ENCODE data around the gene NACA2. TPM values are rescaled to one million over a fixed set of nuclear protein-coding genes. Genes with fewer than 3 reads are reported as not detected.

Gene NACA2
- total and polyA plus RNA-seq, 2 of the 13 experiments (the other 11 are each of a cell fraction or from before 2014, with no cell fraction given) = 0.21 TPM; not detected in 1

- Histone ChIP-seq H4K20me1 (ENCODE audit: insufficient read depth, low read length) (no peaks in the 10 kb centered on the region), H3K9ac (ENCODE audit: insufficient read depth, low read depth, low read length) (peak overlapping the region; percentile 36; the same call in 1 of the 2 replicates), H3K4me2 (ENCODE audit: low read depth, low read length) (peak overlapping the region; percentile 85), H3K4me3 (replicated peaks in 1 of 3; ENCODE audit: insufficient read depth in 1 of 3, low read depth in 2 of 3, low read length in 3 of 3) (peak overlapping the region; percentile 14 to 51 (median 47); a peak in 4 of 6 replicates), H3K79me2 (ENCODE audit: insufficient read depth, low read length) (no peaks in the 10 kb centered on the region), H3K9me3 (ENCODE audit: low read length) (no peaks in the 10 kb centered on the region), H3K36me3 (replicated peaks in 1 of 2; ENCODE audit: control insufficient read depth in 1 of 2, insufficient read depth in 2 of 2, low read length in 2 of 2) (no peaks in the 10 kb centered on the region), H2AFZ (ENCODE audit: low read length) (peak overlapping the region; percentile 38), H3K4me1 (ENCODE audit: insufficient read depth, low read length) (peaks cover 59% of the 10 kb centered on the region), H3K27ac (ENCODE audit: extremely low read length, insufficient read depth, low read length) (no peak overlapping the region), H3K27me3 (ENCODE audit: control insufficient read depth in 1 of 2, insufficient read depth in 2 of 2, low read length in 2 of 2) (no peaks in the 10 kb centered on the region)
- DNase-seq (ENCODE audit: low spot score) (peak; percentile 57), FAIRE-seq (no peak), ATAC-seq (peak; percentile 95)
- BruUV-seq (replicated peaks) = no TSS peak
- intact Hi-C loops (cut with micrococcal nuclease; ENCODE audit: unreplicated experiment) = loop anchor here (1.0 to 10.0 kb wide), 2 partner anchors 168 to 605 kb away; no protein-coding TSS in a partner anchor
- under 1% methylated on average over 9 of the region's 9 CpGs for WGBS (ENCODE audit: low lambda C conversion rate)
- in situ Hi-C loops (cut with HindIII; ENCODE audit: extremely low pct_ligation_motif_present, low pct_unique_long_range_greater_than_20kb) = loop anchor here (5.0 to 10.0 kb wide), 2 partner anchors 168 to 605 kb away; no protein-coding TSS in a partner anchor
- CTCF ChIA-PET (ENCODE audit: low intra/inter-chr PET ratio, low total read pairs) = interaction anchor here (1.3 to 2.2 kb wide), 4 partner anchors 29 to 167 kb away, joined by 7 to 16 read pairs (median 8); no protein-coding TSS in a partner anchor
- POLR2A ChIA-PET = interaction anchor here (1.1 kb wide), 1 partner anchor 11 kb away, joined by 4 read pairs; no protein-coding TSS in a partner anchor
- TF ChIP-seq ZSCAN21 (CRISPR knock-in tag; IDR thresholded peaks at IDR 0.05; ENCODE audit: borderline replicate concordance) (no peak), ZNF577 (CRISPR knock-in tag; IDR thresholded peaks at IDR 0.05; ENCODE audit: borderline replicate concordance, low read depth) (no peak), ARNT (IDR thresholded peaks at IDR 0.05) (no peak), AHDC1 (CRISPR knock-in tag; IDR thresholded peaks at IDR 0.05; ENCODE audit: borderline replicate concordance) (no peak), HOXA3 (CRISPR knock-in tag; IDR thresholded peaks at IDR 0.05) (peak; percentile 45; the same call in 1 of the 2 replicates), KMT2A (CRISPR knock-in tag; IDR thresholded peaks at IDR 0.05) (peak; percentile 48; the same call in 1 of the 2 replicates), PLSCR1 (CRISPR knock-in tag; IDR thresholded peaks at IDR 0.05; ENCODE audit: borderline replicate concordance) (no peak), ZNF142 (CRISPR knock-in tag; IDR thresholded peaks at IDR 0.05) (peak; percentile 50; the same call in 1 of the 2 replicates), CEBPG (CRISPR knock-in tag; IDR thresholded peaks at IDR 0.05) (no peak), DR1 (CRISPR knock-in tag; IDR thresholded peaks at IDR 0.05) (no peak), ZNF773 (CRISPR knock-in tag; IDR thresholded peaks at IDR 0.05; ENCODE audit: borderline replicate concordance) (no peak), AGO1 (IDR thresholded peaks at IDR 0.05; ENCODE audit: low read depth, low read length, poor library complexity, severe bottlenecking) (no peak)
Observed at GRCh38 chr17:61579961-61580360, 11.1 kb downstream of the NACA2 start.

All from HepG2 (cell line).